IMR-90 (cell line): ENCODE results near the gene CCL13. TPM values are rescaled to one million over a fixed set of nuclear protein-coding genes. Genes with fewer than 3 reads are reported as not detected.

Experiments used
- polyA plus RNA-seq, 3 experiments: library from polyadenylated mRNA; depleted of rRNA; stranded (reverse); fragments of >200 nt; gene quantifications; 2 replicates each; pipeline ENCODE4 v1.2.3, GENCODE V29; 2012; ENCODE audit warnings: low replicate concordance in 1 of 3
- total RNA-seq: library from RNA; depleted of rRNA; stranded (reverse); fragments of >200 nt; gene quantifications from 2 replicates; pipeline ENCODE4 v1.2.3, GENCODE V29; 2012; rRNA removed

CCL13 gene
- total and polyA plus RNA-seq, 2 of the 4 experiments (the other 2 are of a cell fraction) = 0.18 TPM; not detected in 1

Other genes with a start within 250 kb of the CCL13 start
- 126 and 206 TPM in 2 replicates for gene CCL2, start 101.2 kb upstream of the CCL13 start, total RNA-seq
- 85.9 and 103 TPM in 2 replicates for gene CCL2, start 101.2 kb upstream of the CCL13 start, polyA plus RNA-seq (2012; rRNA removed)
- gene CCL7, start 86.3 kb upstream of the CCL13 start, total RNA-seq = 0.18 and 0.28 TPM in 2 replicates
- gene CCL7, start 86.3 kb upstream of the CCL13 start, polyA plus RNA-seq (2012; rRNA removed) = 0.24 and 0.58 TPM in 2 replicates
- gene CCL11, start 70.7 kb upstream of the CCL13 start, total RNA-seq = not detected in 2 replicates
- not detected in 2 replicates for gene CCL11, start 70.7 kb upstream of the CCL13 start, polyA plus RNA-seq (2012; rRNA removed)
- not detected in 2 replicates for gene CCL8, start 37.0 kb upstream of the CCL13 start, total RNA-seq
- gene CCL8, start 37.0 kb upstream of the CCL13 start, polyA plus RNA-seq (2012; rRNA removed) = not detected in 2 replicates
- gene CCL1, start 6.8 kb downstream of the CCL13 start, total RNA-seq = not detected in 2 replicates
- gene CCL1, start 6.8 kb downstream of the CCL13 start, polyA plus RNA-seq (2012; rRNA removed) = not detected in 2 replicates
- gene TMEM132E, start 223.1 kb downstream of the CCL13 start, total RNA-seq = not detected in 2 replicates
- gene TMEM132E, start 223.1 kb downstream of the CCL13 start, polyA plus RNA-seq (2012; rRNA removed) = not detected in 2 replicates